ENCODE results near the gene RFC1.

The RFC1 gene

GRCh38 chr4:39349326-39349725, 16.8 kb downstream of the RFC1 start:
- no peak for DNase-seq

- DNase-seq = no peak
Observed at GRCh38 chr4:39348371-39349315, 17.5 kb downstream of the RFC1 start.

- DNase-seq = no peak
Observed at GRCh38 chr4:39346856-39347519, 19.2 kb downstream of the RFC1 start.

DNA sequence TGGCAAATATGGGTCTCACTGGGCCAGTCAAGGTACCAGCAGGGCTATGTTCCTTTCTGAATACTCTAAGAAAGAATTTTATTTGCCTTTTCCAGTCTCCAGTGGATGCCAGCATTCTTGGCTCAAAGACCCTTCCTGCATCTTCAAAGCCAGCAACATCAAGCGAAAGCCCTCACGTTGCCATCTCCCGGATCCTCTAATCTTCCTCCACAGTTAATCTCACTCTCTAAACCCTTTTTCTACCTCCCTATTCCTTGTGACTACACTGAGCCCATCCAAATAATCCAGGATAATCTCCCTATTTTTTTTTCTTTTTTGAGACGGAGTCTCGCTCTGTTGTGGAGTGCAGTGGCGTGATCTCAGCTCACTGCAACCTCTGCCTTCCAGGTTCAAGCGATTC, 23.4 kb downstream of the RFC1 start:
- no peak for DNase-seq

DNA sequence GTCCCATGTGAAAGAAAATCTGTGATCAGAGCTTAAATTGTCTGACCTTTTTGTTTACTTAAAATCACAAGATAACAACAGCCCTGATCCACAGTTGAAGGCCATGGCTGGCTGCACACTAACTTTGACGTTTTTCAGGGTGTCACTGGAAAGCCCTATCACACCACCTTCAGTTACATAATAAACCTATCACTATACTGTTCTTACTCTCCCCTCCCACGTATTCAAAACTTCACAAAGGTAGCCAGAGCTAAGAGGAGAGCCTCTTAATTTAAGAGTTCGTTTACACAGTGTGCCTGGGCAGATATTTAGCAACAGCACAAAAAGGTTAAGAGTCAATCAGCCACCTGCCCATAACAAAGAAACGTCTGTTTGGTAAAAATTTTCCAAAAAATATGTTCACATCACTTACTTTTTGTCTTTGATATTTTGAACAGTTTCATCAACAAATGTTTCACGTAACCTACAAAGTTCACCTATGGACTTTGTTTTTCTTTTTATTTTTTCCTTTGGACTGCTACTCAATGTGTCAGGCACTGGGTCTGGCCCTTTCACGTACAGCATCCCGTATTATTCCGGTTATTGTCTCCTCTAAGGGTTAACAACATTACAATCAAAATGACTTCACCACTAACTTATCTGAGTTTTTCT, 25.0 kb downstream of the RFC1 start:
- DNase-seq = no peak

GRCh38 chr4:39339968-39340367, 26.2 kb downstream of the RFC1 start:
- DNase-seq = no peak

GRCh38 chr4:39337841-39338240, 28.3 kb downstream of the RFC1 start:
- no peak for DNase-seq

DNA sequence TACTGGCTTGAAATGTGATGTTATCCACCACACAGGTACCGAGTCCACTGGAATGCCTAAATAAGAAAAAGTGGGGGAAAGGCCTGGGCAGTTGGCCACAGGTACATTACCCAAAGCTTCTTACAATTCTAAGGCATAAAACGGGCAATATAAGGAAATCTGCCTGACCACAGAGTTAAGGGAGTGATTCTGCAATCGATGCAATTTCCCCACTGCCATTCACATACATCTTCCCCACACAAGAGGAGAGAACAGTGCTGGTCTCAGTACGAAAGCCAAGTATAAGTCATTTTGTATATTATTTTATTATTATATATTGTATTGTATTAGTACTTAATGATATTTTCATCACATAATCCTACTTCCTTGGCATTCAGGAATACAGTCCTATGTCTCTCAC, 30.6 kb downstream of the RFC1 start:
- no peak for DNase-seq

GRCh38 chr4:39331191-39331590, 35.0 kb downstream of the RFC1 start:
- DNase-seq = no peak

GRCh38 chr4:39330353-39330752, 35.8 kb downstream of the RFC1 start:
- DNase-seq = no peak

DNA sequence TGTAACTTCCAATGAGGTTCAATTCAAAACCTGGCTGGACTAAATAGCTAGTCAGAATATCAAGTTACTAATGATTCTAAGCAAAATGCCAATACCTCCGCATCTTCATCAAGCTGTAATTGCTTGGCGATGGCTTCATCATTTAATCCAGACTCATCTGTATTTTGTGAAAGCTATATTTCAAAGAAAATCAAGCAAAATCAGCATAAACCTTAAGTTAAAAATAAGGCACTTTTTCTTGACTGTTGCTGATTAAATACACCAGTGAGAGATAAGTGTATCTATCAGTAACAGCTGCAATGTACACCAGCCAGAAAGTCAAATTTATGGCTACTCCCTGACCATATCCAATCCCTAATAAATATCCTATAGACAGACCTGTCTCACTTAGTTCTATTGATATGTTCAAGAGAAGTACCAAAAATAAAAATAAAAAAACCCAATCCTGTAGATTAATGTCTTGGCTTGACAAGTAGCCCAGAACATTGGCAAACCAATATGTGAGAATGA, 39.6 kb downstream of the RFC1 start:
- no peak for DNase-seq

GRCh38 chr4:39324897-39325613, 41.1 kb downstream of the RFC1 start:
- no peak for DNase-seq

GRCh38 chr4:39324446-39324845, 41.7 kb downstream of the RFC1 start:
- no peak for DNase-seq

DNA sequence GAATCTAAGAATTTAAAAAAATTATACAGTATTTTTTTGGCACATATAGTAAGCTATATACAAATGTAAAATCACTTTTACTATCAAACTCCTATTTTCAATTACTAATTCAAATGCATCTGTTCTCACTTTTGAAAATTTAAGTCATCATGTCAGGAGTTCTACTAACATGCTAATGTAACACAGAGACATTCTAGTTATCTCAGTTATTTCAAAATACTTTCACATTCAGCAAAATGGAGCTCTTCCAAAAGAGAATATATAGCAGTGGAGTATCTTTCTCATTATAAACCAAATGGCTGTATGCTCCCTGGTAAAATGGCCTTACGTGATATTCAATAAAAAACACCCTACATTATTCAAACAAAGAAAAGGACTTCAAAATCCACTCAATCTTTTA, 42.3 kb downstream of the RFC1 start:
- DNase-seq = no peak

GRCh38 chr4:39320381-39321115, 45.6 kb downstream of the RFC1 start:
- no peak for DNase-seq

DNA sequence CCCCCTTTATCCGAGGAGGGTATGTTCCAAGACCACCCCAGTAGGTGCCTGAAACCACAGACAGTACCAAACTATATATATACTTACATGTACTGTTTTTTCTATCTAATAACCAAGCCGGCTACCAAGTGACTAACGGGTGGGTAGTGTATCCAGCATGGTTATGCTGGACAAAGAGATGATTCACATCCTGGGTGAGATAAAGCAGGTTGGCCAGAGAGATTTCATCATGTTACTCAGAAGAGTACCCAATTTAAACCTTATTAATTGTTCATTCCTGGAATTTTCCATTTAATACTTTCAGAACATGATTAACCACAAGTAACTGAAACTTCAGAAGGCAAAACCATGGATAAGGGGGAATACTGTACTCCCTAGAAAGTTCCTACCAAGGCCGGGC, 46.5 kb downstream of the RFC1 start:
- no peak for DNase-seq

GRCh38 chr4:39312816-39313215, 53.3 kb downstream of the RFC1 start:
- DNase-seq = no peak

DNA sequence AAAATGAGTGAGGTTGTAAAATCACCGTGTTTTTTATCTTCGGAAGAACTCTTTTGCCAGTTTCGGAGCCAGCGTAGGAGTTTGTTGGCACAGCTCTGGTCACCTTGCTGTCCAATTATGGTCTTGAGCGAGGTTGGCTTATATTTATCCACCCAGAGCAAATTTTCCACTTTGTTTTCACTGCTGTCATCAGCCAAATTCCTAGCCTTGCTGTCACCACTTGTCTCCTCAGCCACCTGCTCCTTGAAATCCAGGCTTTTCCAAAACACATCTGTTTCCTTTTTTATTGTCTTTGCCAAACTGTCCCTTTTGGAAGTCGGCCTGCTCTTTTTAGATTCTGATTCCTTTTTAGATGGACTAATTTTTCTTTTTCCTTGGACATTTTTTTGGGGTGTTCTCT, 57.6 kb downstream of the RFC1 start:
- no peak for DNase-seq

- no peak for DNase-seq
Observed at GRCh38 chr4:39305912-39306677, 60.1 kb downstream of the RFC1 start.

DNA sequence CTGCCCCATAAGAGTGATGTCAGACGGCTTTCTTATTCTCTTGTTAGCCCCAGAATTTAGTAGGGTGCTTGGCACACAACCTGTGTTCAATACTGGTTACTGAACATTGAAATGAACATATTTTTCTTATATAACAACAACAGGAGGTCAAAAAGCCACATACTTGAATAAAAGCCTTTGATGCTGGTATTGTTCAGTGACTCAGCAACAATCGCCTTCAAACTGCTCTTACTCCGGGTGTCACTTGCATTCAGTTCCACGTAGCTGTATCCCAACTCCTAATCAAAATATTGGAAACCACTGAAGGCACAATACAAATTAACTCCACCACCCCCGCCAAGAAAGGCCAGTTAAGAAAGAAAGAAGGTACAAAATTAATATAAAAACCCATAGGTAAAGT, 61.5 kb downstream of the RFC1 start:
- no peak for DNase-seq

GRCh38 chr4:39303871-39304270, 62.3 kb downstream of the RFC1 start:
- no peak for DNase-seq
